Activated naive CD4-positive, alpha-beta T cell treated with Interleukin-2 at 50 U/mL for 16 hours (primary cell): ENCODE measurements around the gene ELOVL3.

ENCODE experiments used
- DNase-seq: peaks from one replicate; pipeline ENCODE4 v3.0.0-alpha.2; 2020

Gene ELOVL3

DNA sequence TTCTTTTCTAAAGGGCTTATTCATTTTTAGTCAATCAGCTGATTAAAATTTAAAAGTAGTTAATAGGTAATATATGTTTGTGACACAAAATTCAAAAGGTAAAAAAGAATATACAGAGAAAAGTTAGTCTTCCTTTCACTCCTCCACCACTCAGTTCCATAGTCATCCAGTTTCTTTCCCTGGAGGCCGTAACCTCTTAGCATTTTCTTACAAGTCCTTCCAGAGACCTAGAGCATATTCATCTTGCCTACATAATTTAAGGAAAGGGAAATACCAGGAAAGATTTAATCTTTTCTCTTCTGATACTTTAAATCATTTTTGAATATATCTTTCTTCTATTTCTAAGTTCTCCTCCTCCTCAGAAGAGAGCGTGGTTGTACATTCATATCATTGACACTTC is 29.3 kb downstream of the ELOVL3 start:
- no peak for DNase-seq

- DNase-seq, result no peak
Observed at GRCh38 chr10:102261196-102261595, 35.1 kb downstream of the ELOVL3 start.

- no peak for DNase-seq
Observed at GRCh38 chr10:102261842-102262241, 35.7 kb downstream of the ELOVL3 start.

GRCh38 chr10:102262744-102263370 is 36.8 kb downstream of the ELOVL3 start:
- no peak for DNase-seq

GRCh38 chr10:102264371-102264770 is 38.3 kb downstream of the ELOVL3 start:
- DNase-seq, result no peak

GRCh38 chr10:102266670-102267069 is 40.6 kb downstream of the ELOVL3 start:
- DNase-seq, result no peak

- DNase-seq, result no peak
Observed at GRCh38 chr10:102267748-102268147, 41.6 kb downstream of the ELOVL3 start.

DNA sequence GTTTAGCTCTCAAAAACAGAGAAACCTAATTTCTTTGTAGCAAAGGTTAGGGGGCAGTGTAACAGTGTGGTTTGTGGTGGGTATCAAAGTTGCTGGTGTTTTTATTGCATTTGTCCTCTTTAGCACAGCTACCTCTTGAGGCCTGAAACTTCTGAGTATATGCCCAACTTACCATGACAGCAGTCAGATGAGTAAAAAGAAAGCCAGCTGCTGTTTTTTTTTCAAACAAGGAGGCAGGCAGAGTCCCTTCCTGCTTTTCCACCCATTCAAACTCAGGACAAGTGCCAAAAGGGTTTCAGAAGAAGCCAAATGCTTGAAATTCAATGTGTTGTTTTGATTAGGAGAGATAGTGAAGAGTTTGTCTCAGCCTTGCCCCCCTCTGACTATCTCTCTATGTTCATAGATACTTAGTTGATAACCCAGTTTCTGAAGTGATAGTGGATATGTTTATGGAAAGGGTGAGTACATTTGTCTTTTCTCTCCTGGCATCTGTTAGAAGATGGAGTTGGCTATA is 42.3 kb downstream of the ELOVL3 start:
- no peak for DNase-seq

DNA sequence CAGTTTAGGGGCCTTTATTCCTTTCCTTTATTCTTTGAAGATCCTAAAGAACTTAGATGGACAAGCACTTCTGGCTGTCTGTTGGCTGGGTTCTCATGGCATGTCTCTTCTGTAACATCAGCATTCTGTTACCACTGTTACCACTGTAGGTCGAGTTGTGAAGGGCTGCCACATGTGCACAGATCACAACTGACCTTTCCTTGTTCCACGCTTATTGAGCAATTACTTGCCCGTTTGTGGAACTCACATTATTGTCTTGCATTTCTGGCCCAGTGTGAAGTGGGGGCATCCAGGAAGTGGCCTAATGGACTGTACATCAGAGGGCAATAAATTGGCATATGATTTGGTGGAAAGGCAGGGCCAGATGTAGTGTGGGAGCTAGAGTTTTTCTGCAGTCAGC is 42.9 kb downstream of the ELOVL3 start:
- DNase-seq, result no peak

GRCh38 chr10:102274062-102274461 is 48.0 kb downstream of the ELOVL3 start:
- DNase-seq, result no peak

GRCh38 chr10:102275343-102275742 is 49.2 kb downstream of the ELOVL3 start:
- DNase-seq, result no peak

GRCh38 chr10:102279104-102279503 is 53.0 kb downstream of the ELOVL3 start:
- no peak for DNase-seq
